HUES64 (cell line): ENCODE results near the gene PACRG.
"Not testable (repeated sequence)": the region's sequence is repeated elsewhere in the genome, so short reads cannot be mapped to it uniquely, and the experiment has no call there.

Source experiments
- H3K27ac ChIP-seq: 2 replicates; pipeline ENCODE4 v1.7.0; 2013; ENCODE audit warnings: low read depth, low read length, inconsistent platforms
- H3K27me3 ChIP-seq: 2 replicates; pipeline ENCODE4 v1.6.1; 2013; ENCODE audit warnings: mild to moderate bottlenecking, low read length; ENCODE audit not compliant: insufficient read depth
- H3K36me3 ChIP-seq: 2 replicates; pipeline ENCODE4 v1.6.1; 2013; ENCODE audit warnings: mild to moderate bottlenecking, low read length; ENCODE audit not compliant: insufficient read depth
- H3K4me1 ChIP-seq: 2 replicates; pipeline ENCODE4 v1.6.1; 2013; ENCODE audit warnings: mild to moderate bottlenecking, low read length, moderate library complexity; ENCODE audit not compliant: insufficient read depth
- H3K4me3 ChIP-seq: 2 replicates; pipeline ENCODE4 v1.5.1; 2013; ENCODE audit warnings: mild to moderate bottlenecking, low read length, moderate library complexity
- H3K9ac ChIP-seq: 2 replicates; pipeline ENCODE4 v1.6.1; 2013; ENCODE audit warnings: mild to moderate bottlenecking, low read depth, low read length
- H3K9me3 ChIP-seq: 2 replicates; pipeline ENCODE4 v1.6.1; 2013; ENCODE audit warnings: low read depth, low read length; ENCODE audit not compliant: insufficient read depth
- WGBS: fragments of 150-250, 120-280 bp; methylation state at CpG from one replicate; pipeline ENCODE4 v1.1.7; 2013; ENCODE audit warnings: missing lambda C conversion rate; 5-methylcytosine and 5-hydroxymethylcytosine counted together

PACRG gene

DNA sequence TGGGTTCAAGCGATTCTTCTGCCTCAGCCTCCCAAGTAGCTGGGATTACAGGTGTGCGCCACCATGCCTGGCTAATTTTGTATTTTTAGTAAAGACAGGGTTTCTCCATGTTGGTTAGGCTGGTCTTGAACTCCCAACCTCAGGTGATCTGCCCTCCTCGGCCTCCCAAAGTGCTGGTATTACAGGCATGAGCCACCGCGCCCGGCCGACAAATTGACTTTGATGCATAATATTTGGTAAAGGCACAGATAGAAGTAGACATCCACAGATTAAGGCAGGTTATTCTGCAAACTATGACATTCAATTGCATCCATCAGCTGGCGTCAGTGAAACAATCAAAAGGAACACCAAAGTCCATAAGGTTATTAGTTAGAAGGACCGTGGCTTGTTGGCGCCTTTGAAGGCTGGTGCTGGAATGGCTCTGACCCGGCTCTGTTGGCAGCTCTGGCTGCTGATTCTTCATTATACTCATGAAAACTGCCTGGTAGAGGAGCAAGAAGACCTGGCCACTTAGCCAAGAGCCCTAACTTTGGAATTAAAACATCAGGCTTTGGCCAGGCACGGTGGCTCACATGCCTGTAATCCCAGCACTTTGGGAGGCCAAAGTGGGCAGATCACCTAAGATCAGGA lies 589.2 kb downstream of the PACRG start:
- H3K4me3 ChIP-seq, H3K27ac ChIP-seq, H3K4me1 ChIP-seq, H3K9ac ChIP-seq, H3K27me3 ChIP-seq, H3K36me3 ChIP-seq, H3K9me3 ChIP-seq: not testable (repeated sequence)
- WGBS = 96% methylated on average over 12 of the region's 12 CpGs

DNA sequence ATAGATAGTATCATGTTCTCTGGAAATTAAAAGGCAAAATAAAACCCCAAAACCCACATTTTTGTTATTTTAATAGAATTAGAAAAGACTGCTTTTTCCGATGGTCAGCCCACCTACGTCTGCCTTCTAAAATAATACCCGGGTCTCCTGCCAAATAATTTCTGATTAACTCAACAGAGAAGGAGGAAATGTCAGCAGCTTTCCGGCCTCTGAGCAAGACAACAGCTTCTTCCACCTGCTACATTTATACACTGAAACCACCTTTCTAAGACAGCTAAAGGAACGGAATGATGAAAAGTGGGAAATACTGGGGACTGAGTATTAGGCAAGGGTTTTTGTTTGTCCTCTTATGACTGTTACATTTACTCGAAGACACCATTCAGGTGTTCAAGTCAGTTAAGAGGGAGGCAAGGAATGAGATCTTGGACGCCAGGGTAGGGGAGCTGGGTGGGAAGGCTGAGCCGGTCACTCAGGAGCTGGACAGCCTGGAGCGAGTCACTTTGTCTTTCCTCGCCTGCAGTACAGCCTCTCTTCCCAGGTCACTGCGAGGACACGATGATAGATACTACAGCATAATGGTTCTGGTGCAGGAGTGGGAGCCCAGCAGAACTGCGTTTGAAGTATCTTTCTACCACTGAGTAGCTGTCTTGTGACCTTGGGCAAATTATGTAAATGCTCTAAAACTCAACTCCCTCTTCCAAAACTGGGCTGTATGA lies 590.5 kb downstream of the PACRG start:
- Histone ChIP-seq H3K9ac (no peak overlapping the region), H3K4me1 (no peaks in the 10 kb centered on the region), H3K4me3 (no peak overlapping the region), H3K9me3 (no peaks in the 10 kb centered on the region), H3K27ac (no peak overlapping the region), H3K36me3 (no peaks in the 10 kb centered on the region), H3K27me3 (no peaks in the 10 kb centered on the region)
- 87% methylated on average over 13 of the region's 13 CpGs for WGBS

GRCh38 chr6:163319609-163320366 lies 592.0 kb downstream of the PACRG start:
- WGBS = 90% methylated on average over 10 of the region's 10 CpGs
- no peak overlapping the region for H3K27ac ChIP-seq
- H3K4me1 ChIP-seq = no peaks in the 10 kb centered on the region
- H3K36me3 ChIP-seq = no peaks in the 10 kb centered on the region
- no peaks in the 10 kb centered on the region for H3K9me3 ChIP-seq
- H3K27me3 ChIP-seq = no peaks in the 10 kb centered on the region
- no peak overlapping the region for H3K9ac ChIP-seq
- H3K4me3 ChIP-seq = no peak overlapping the region

GRCh38 chr6:163320402-163320801 lies 592.6 kb downstream of the PACRG start:
- Histone ChIP-seq H3K27me3 (no peaks in the 10 kb centered on the region), H3K4me3 (no peak overlapping the region), H3K9ac (no peak overlapping the region), H3K9me3 (no peaks in the 10 kb centered on the region), H3K36me3 (no peaks in the 10 kb centered on the region), H3K4me1 (no peaks in the 10 kb centered on the region), H3K27ac (no peak overlapping the region)
- WGBS = 100% methylated on average over 2 of the region's 3 CpGs

DNA sequence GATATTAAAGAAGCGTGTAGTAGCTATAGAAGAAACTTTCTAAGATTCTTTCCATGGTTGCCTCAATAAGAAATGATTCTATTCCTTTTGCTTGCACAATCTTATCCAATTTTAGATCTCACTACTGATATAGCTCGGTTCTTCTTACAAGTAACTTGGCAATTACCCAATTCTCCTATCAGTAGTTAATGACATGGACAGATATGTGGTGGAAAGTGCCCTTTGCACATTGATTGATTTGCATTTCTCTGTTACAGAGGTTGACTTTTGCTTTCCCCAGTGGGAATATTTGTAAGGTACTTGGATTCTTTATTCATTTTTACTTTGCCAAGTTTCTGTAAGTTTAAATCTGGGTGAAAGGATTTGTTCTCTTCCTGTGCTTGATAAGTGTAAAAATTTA lies 593.0 kb downstream of the PACRG start:
- no peak overlapping the region for H3K4me3 ChIP-seq
- H3K27ac ChIP-seq = no peak overlapping the region
- no peaks in the 10 kb centered on the region for H3K36me3 ChIP-seq
- H3K4me1 ChIP-seq = no peaks in the 10 kb centered on the region
- no peaks in the 10 kb centered on the region for H3K27me3 ChIP-seq
- WGBS = 92% methylated on average over 2 of the region's 2 CpGs
- no peak overlapping the region for H3K9ac ChIP-seq
- H3K9me3 ChIP-seq = no peaks in the 10 kb centered on the region

DNA sequence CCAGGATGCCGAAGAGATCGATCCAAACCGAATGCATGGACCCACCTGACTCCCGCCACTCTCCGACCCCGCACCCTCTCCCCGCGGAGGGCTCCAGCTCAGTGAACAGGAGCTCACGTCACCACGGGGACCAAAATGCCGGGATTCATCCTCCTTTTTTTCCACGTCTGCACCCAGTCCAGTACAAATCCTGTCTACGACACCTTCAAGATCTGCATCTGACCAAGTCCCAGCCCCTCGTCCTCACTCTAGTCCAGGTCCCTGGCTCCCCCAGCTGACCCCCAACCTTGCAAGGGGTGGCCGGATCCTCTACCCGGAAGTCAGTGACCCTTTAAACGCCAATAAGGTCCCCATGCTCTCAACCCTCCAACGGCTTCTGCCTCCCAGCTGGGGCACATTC lies 593.9 kb downstream of the PACRG start:
- no peaks in the 10 kb centered on the region for H3K9me3 ChIP-seq
- H3K36me3 ChIP-seq = no peaks in the 10 kb centered on the region
- H3K9ac ChIP-seq = no peak overlapping the region
- H3K27me3 ChIP-seq = no peaks in the 10 kb centered on the region
- H3K4me3 ChIP-seq = no peak overlapping the region
- 87% methylated on average over 18 of the region's 18 CpGs for WGBS
- H3K27ac ChIP-seq = no peak overlapping the region
- no peaks in the 10 kb centered on the region for H3K4me1 ChIP-seq

GRCh38 chr6:163323274-163323673 lies 595.5 kb downstream of the PACRG start:
- H3K27me3 ChIP-seq = no peaks in the 10 kb centered on the region
- H3K9ac ChIP-seq = no peak overlapping the region
- H3K27ac ChIP-seq = no peak overlapping the region
- H3K36me3 ChIP-seq = no peaks in the 10 kb centered on the region
- peaks cover 2% of the 10 kb centered on the region; the same call in 1 of the 2 replicates for H3K9me3 ChIP-seq
- no peaks in the 10 kb centered on the region for H3K4me1 ChIP-seq
- no peak overlapping the region for H3K4me3 ChIP-seq
- WGBS = 96% methylated on average over 13 of the region's 13 CpGs

DNA sequence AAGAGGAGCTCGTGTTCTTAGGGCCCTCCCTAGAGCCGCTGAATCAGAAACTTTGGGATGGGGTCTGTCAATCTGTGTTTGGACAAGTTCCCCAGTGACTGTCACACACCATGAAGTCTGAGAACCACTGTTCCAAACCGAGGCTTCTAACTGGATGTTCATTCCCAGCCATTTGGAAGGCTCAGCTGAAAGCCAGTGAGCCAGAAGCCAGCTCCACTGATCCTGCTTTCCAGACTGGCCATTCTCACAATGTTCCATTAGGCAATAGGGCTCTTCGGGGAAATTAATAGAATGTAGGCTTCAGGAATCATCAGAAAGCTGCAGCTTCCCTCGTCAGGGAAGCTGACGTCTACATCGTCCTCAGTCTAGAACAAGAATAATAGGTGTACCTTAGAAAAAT lies 595.9 kb downstream of the PACRG start:
- H3K27me3 ChIP-seq = no peaks in the 10 kb centered on the region
- H3K9ac ChIP-seq = no peak overlapping the region
- H3K4me1 ChIP-seq = no peaks in the 10 kb centered on the region
- peaks cover 2% of the 10 kb centered on the region; the same call in 1 of the 2 replicates for H3K9me3 ChIP-seq
- H3K36me3 ChIP-seq = no peaks in the 10 kb centered on the region
- 83% methylated on average over 7 of the region's 7 CpGs for WGBS
- no peak overlapping the region for H3K27ac ChIP-seq
- H3K4me3 ChIP-seq = no peak overlapping the region

GRCh38 chr6:163324326-163324687 lies 596.5 kb downstream of the PACRG start:
- peaks cover 2% of the 10 kb centered on the region; the same call in 1 of the 2 replicates for H3K9me3 ChIP-seq
- no peak overlapping the region for H3K4me3 ChIP-seq
- WGBS = 98% methylated on average over 4 of the region's 4 CpGs
- no peaks in the 10 kb centered on the region for H3K36me3 ChIP-seq
- H3K4me1 ChIP-seq = no peaks in the 10 kb centered on the region
- H3K27ac ChIP-seq = no peak overlapping the region
- no peak overlapping the region for H3K9ac ChIP-seq
- no peaks in the 10 kb centered on the region for H3K27me3 ChIP-seq

- Histone ChIP-seq H3K4me3 (no peak overlapping the region), H3K9me3 (peaks cover 2% of the 10 kb centered on the region; the same call in 1 of the 2 replicates), H3K4me1 (no peaks in the 10 kb centered on the region), H3K27ac (no peak overlapping the region), H3K27me3 (no peaks in the 10 kb centered on the region), H3K36me3 (no peaks in the 10 kb centered on the region), H3K9ac (no peak overlapping the region)
- 82% methylated on average over 9 of the region's 10 CpGs for WGBS
Measured at GRCh38 chr6:163324688-163325389, 597.1 kb downstream of the PACRG start.

DNA sequence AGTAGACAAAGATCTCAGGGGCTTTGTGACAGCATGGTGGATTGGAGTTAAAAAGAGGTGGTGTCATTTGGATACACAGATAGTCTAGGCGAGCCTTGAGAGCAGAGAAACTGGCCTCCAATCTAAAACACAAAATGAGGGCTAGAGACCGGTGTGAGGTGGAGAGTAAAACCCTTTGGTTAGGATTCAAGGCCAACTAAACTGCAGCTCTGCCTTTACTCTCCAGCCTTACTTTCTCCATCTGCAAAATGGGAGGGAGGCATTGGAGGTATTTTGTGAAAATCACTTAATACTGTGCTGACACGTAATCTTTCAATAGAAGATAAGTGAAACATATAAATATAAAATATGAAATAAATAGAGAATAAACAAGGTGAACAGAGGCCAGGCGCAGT lies 597.6 kb downstream of the PACRG start:
- Histone ChIP-seq H3K4me3 (no peak overlapping the region), H3K27ac (no peak overlapping the region), H3K9me3 (peaks cover 2% of the 10 kb centered on the region; the same call in 1 of the 2 replicates), H3K9ac (no peak overlapping the region), H3K36me3 (no peaks in the 10 kb centered on the region), H3K4me1 (peaks cover 4% of the 10 kb centered on the region; the same call in 1 of the 2 replicates), H3K27me3 (no peaks in the 10 kb centered on the region)
- 86% methylated on average over 3 of the region's 4 CpGs for WGBS
